HG02840 (cell line): ENCODE results near the gene TENT5C.
A peak's percentile ranks its signal among the peaks of the same experiment; 100 is the strongest.
"Not testable (repeated sequence)": the region's sequence is repeated elsewhere in the genome, so short reads cannot be mapped to it uniquely, and the experiment has no call there.

Experiments
- ATAC-seq: cut with Tn5 transposase; IDR thresholded peaks from one replicate; pipeline ENCODE4 v1.9.1; 2021; ENCODE audit warnings: mild to moderate bottlenecking, moderate library complexity, moderate number of reproducible peaks; ENCODE audit not compliant: unreplicated experiment, low FRiP score

Gene TENT5C

DNA sequence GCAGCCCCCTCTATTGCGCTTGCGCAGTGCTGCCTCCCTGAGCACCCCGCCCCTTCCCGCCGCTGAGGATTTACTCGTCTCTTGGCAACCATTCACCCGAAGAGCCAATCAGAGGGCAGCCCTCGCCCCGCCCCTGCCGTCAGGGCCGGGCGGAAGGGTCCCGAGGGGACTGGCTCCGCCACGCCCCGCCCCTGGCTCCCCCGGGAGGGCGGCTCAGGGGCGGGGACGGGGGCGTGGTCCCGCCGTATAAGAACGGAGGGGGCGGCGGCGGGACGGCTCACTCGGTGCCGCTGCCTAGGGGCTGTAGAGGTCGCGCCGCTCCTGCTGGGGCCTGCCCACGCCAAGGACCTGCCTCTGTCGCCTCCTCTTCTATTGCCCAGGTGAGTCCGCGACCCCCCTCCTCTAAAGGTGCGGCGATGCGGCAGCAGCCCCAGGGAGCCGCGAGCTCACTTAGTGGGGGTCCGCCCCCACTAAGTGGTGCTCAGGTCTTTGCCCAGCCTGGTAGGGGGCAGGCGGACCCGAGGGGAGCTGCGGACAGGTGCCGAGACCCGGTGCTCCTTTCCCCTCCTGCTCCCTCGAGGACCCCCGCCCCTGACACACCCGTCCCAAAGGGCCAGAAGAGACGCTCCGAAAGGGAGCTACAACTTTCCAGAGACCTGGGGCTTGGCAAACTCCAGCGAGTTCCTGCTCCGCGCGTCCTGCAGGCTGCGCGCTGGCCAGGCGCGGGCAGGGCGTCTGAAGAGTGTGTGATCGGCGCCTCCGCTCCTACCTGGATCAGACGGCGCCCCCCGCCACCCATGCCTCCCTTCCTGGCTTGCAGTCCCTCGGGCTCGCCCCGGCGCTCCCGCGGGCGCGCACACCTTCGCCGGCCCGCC, at the start of gene TENT5C:
Gene TENT5C, plus strand, starts transcription at position 275 of the 875 bp plus-strand sequence. CDS start 16,821 bp downstream, outside the sequence.
- ATAC-seq, result peak; percentile 93

DNA sequence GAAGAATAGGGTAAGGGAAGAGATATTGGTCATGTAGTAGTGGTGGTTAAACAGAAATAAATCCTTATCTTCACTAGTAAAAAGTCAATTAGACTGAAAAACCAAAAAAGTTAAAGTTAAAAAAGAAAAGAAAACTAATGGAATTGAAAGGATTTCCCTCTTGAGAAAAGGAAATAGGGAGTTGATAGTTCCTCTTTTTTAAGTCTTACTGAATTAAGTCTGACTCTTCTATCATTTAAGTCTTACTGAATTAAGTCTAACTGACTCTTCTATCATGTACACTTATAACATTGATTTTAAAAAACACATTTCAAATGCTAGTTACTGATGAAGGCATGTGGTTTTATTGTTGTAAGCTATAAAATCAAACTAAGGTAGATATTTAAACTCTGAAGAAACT, 49.5 kb upstream of the TENT5C start:
- no peak for ATAC-seq

DNA sequence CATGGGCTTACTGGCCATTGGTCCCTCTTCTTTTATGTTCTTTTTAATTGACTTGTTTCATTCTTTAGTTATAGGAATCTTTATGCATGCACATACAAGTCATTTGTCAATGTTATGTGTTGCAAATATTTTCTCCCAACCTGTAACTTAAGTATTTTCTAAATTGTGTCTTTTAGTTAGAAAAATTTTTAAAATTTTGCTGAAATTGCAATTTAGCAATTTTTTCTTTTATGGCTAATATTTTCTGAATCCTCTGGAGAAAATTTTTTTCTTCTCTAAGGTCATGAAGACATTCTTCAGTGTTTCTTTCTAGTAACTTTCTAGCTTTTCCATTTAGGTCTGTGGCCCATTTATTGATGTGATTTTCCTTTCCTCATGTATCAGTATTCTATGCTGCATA, 48.9 kb upstream of the TENT5C start:
- ATAC-seq, result no peak

DNA sequence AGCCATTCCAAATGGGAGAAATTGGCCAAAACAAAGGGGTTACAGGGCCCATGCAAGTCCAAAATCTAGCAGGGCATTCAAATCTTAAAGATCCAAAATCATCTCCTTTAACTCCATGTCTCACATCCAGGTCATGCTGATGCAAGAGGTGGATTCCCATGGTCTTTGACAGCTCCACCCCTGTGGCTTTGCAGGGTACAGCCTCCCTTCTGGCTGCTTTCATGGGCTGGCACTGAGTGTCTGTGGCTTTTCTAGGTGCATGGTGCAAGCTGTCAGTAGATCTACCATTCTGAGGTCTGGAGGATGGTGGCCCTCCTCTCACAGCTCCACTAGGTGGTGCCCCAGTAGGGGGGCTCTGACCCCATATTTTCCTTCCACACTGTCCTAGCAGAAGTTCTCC, 47.4 kb upstream of the TENT5C start:
- not testable (repeated sequence) for ATAC-seq

DNA sequence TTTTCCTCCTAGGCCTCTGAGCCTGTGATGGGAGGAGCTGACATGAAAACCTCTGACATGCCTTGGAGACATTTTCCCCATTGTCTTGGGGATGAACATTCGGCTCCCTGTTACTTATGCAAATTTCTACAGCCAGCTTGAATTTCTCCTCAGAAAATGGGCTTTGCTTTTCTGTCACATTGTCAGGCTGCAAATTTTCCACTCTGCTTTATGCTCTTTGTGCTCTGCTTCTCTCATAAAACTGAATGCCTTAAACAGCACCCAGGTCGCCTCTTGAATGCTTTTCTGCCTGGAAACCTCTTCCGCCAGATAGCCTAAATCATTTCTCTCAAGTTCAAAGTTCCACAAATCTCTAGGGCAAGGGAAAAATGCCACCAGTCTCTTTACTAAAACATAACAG, 46.7 kb upstream of the TENT5C start:
- ATAC-seq, result no peak

DNA sequence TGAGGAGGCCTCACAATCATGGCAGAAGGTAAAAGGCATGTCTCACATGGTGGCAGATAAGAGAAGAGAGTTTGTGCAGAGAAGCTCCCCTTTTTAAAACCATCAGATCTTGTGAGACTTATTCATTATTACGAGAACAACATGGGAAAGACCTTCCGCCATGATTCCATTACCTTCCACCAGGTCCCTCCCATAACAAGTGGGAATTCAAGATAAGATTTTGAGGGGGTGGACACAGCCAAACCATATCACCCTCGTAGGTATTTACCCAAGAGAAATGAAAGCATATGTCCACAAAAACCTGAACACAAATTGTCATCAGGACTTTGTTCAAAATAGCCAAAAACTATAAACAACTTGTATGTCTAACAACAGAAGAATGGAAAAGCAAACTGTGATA, 45.9 kb upstream of the TENT5C start:
- ATAC-seq, result no peak

DNA sequence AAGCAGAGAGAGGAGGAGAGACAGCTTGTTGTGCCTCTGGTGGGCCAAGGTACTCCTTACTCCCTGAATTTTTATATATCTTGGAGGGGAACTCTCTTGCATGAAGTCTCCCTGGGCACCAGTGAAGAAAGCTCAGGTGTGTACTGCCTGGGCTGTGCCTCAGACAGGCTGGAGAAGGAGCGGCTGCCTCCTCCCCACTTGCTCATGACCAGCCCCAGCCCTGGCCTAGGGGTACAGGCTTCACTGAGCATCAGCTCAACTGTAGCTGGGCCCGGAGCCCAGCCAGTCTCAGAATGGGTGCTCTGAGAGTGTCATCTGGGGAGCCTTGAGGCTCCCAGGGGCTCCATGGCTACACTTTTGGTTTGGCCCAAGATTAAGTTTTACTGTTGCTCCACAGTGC, 44.8 kb upstream of the TENT5C start:
- ATAC-seq, result no peak

DNA sequence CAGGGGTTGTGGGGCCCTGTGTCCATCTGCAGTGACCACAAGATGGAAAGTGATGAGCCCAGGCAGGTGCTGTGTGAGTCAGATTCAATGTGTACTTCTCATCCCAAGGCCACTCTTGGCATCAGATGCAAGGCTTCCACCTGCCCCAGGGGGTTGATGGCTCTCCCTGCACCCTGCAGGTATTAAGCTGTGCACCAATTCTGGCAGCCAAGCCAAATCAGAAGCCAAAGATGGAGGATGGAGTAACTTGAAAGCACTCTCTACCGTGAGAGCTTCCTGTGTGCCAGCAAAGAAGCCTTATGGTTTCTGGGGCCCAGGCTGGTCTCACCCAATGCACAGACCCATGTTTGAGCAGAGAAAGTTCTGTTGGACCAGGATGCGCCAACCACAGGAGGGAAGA, 44.3 kb upstream of the TENT5C start:
- ATAC-seq, result no peak

DNA sequence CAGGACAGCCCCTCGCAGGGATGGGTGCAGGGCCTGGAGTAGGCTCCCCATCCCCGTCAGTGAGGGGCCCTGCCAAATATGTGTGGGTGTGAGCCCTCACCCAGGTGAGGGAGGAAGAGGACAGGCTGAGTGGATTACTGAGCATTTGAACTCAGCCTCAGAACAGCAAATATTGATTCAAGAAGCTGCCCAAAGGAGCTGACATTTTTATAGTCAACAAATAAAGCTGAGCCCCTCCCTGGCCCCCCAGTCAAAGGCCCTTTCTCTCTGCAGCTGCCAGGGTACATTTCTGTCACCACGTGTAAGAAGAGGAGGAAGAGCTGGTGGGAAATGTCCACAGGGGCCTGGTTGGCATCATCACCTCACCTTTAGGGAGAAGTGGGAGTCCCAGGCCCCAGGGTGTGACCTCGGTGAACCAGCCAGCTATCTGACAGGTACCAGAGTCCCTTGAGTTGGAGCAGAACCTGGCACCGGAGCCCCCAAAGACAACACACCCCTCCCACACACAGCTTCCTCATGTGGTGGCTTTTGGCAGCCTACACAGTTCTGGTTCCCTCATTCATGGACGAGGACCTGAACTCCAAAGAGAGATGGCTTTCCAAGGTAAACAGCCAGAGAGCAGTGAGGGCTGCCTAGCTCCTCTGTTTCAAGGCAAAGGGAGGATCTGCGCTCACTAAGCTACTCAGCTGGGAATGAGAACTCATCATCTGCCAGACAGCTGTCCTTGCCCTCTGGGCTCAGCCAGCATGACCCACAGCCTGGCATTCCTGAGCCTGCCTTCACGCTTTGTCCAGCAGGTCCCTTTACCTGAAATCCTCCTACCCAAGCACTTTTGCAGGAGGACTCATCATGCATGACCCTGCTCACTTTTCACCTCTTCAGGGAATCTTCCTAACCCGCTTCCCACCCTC, 43.0 kb upstream of the TENT5C start:
- no peak for ATAC-seq

DNA sequence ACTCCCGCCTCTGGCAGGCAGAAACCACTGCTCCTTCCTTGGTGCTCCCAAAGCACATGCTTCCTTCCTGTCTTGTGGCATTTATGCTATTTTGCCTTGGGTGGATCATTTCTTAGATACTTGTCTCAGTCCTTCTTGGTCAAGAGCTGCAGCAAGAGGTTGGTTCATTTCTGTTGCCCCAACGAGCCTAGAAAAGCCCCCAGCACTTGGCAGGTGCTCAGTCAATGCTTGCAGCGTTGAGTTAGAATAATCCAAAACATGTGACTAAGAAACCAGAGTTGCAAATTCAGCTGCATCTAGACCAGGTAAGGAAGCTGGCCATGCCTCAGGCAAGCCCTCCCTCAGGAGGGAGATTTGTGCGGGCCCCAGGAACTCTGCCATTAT, 42.4 kb upstream of the TENT5C start:
- ATAC-seq, result no peak

DNA sequence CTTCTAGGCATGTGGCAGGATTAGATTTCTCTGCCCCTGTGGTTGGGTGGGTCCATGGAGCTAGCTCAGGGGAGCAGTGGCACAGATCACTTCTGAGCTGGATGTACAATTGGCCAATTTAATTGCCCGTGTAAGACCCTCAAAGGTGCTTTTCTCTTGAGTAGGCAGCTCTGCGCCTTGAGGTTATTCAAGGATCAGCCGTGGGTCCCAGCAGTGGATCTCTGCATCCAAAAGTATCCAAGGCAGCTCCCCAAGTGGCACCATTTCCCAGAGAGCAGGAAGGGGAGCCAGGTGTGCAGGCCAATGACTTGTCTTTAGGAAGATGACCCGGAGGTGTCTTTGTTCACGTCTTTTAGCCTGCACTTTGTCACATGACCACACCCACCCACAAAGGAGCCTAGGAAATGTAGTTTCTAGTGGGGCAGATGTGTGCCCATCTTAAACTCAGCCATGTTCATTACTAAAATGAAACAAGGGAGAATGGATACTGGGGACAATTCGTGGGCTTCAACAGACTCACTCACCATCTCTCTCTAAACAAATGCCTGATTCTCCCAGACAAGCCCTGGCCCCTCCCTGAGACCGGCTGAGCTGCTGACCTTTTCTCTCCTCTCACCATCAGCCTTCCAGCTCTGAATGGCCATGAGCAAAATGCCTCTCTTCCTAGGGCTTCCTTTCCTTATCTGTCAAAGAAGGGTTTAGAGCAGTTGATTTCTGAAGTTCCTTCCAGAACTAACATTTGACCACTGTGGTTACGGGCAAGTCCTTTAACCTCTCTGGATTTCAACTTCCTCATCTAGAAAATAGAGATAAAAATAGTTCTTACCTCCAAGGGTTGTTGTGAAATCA, 41.4 kb upstream of the TENT5C start:
- no peak for ATAC-seq

DNA sequence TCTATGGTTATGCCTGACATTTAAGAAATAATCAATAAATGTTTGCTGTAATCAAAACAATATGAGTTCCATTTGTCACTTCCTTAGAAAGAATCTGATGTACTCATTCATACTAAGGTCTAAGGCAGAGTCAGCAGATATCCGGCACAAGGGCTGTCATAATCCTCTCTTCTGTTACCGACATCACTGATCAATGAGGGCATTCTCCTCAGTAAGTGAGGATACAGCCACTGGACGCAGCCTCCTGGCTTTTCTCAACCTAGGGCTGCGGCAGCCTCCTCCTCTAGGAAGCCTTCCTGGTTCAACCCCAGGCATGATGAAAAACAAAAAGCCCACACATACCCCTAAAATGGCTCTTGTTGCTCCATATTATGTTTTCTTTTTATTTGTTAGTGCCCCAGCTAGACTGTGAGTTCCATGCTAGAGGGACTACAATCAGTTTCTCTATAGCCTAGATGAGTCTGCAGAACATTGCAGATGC, 40.7 kb upstream of the TENT5C start:
- no peak for ATAC-seq

DNA sequence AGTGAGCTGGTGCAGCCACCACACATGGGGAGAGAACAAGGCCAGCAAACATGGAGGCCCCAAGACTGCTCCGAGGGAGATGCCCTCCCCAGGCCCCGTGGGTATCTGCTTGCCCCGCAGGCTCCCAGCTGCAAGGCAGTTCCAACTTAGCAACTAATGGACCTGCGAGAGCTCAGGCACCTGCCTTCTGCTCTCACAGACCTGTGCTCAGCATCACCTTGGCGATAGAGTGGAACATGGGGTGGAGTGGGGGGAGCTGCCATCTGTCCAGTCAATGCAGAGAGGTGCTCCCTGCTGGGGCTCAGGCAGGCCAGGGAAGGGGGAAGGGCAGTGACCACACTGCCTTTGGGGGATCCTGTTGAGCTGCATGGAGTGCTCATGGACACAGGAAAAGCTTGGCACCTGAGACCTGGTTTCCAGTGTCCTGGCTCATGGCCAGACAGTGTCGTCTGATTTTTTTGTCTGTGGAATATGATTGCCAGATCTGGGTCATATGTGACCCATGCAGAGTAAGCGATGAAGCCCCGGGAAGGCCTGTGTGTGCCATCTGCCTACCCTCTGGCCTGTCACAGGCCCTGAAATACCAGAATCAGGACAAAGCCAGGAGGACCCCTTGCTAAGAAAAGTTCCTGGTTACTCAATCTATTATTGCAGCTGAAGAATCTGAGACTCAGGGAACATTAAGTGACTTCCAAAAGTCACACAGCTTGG, 39.9 kb upstream of the TENT5C start:
- no peak for ATAC-seq

DNA sequence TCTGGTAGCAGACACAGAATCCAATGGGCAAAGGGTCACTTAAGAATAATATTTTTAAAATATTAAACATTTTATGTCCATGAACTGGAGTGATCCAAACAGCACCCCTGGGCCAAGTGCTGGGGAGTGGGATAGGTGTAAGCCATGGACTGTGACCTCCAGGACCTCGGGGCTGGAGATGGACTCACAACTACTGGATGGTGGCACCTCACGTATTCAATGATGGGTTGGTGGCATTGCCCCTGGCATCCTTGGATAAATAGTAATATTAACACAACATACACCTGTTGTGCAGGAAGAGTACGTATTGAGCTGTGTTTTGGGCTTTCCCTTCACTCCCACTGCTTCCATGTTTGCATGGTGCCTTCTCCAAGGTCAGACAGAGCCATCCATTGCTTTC, 39.3 kb upstream of the TENT5C start:
- ATAC-seq, result no peak

DNA sequence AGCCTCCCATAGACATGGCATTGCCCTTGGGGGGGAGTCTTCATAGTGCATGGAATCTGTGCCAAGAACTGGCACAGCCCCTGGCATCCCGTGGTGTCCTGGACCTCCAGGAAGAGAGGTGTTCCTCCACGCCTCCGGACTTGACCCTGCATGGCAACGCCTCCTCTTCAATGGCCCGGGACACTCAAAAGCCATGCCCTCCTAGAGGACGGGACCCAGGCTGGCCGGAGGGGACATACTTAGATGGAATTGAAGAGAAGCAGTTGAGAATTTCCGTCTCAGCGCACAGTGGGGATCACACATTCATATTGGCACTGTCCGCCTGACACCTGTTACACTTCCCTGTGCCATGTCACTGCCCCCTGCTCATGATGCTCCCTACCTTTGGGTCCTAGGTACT, 38.4 kb upstream of the TENT5C start:
- no peak for ATAC-seq

DNA sequence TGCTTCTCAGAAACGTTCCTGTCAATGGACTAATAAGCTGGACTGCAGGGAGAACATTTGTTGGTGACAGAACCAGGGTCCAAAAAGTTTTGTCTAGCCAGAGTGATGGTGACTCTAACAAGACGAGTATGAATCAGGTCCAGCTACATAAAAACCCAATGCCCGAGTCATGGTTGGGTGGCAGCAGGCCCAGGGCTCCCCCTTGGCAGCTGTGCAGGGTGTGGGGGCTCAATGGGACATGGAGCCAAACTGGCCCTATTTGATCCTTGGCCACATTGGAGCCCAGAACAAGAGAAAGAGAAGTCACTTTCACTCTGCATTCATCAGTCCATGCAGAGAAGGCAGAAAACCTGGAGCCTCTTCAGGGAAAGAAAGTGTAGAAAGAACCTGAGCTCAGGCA, 37.9 kb upstream of the TENT5C start:
- no peak for ATAC-seq

DNA sequence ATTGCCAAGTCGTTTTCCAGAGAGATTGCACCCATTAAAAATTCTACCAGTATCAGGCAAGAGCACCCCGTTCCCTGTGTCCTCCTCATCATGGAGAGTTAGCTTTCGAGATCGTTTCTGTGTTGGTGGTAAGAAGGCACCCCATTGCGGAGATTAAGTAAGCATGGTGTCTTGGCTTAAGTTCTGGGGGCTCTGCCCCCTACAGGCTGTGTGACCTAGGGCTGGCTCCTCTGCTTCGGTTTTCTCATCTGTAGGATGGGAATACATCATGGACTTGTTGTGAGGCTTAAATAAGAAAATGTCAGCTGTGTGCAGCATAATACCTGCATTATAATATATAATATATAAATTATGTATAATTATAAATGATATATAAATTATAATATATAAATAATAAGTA, 36.8 kb upstream of the TENT5C start:
- no peak for ATAC-seq

DNA sequence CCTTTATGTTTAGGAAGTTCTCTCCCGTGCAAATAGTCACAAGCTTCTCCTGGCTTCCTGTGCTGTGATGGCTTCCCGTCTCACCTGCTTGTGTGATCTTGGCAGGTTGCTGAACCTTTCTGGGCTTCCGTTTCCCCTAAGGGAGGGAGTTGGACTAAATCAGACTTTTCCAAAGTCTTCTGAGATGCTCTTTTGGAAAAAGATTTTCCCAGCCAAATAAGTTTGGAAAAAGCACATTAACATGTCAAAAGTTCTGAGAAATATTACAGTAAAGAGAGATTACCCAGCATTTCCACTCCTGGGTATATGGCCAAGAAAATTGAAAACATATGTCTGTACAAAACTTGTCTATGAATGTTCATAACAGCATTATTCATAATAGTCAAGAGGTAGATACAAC, 36.0 kb upstream of the TENT5C start:
- ATAC-seq, result no peak

DNA sequence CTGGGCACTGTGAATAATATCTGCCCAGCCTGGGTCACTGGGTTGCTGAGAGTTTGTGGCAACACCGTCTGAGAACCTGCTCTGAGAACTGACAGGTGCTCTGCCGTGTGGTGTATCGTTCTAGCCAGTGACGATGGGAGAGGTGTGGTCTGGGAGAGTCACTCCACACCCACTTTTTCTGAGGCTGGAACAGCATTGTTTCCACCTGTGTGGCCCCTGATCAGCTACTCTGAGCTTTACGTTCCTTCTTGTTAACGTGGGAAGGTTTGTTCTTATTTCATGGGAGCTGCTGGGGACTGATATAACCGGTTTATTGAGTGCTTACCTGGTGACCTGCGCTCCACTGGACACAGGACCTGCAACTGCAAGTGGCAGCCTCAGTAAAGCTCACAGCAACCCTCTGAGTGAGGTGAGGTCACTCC, 34.8 kb upstream of the TENT5C start:
- ATAC-seq, result no peak

DNA sequence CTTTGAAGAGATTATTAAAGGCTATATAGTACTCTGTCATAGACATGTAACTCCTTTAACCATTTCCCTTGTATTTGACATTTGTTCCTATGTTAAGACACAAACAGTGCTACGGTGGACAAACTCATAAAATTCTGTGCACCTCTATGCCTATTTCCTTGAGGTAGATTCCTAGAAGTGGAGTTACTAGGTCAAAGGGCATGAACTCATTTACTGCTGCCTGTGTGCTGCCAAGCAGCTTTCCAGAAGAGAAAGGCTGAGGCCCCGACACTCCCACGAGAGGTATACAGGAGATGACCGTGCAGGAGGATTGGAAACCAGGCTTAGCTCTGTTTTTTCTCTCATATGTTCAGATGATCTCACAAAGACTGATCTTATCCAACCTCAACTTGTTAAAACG, 34.4 kb upstream of the TENT5C start:
- ATAC-seq, result no peak
